ENCODE data around the gene TJP3. TPM values are rescaled to one million over a fixed set of nuclear protein-coding genes. Genes with fewer than 3 reads are reported as not detected.

TJP3 gene
- total RNA-seq, result 1 to 10 TPM in 1 of 4 donors, under 1 TPM in 2, not detected in 1; 0.60 to 1.2 (median 0.88) TPM

- no peak for TF ChIP-seq CTCF (IDR thresholded peaks at IDR 0.05)
- ATAC-seq (ENCODE audit: low FRiP score) (no peak), DNase-seq (ENCODE audit: low spot score) (no peak)
These were observed at the start of gene TJP3 for GRCh38 chr19:3708207-3708931. TJP3 (plus strand) TSS chr19:3708384; CDS start chr19:3728433, 20,049 bp downstream.

GRCh38 chr19:3658870-3659745 lies 49.1 kb upstream of the TJP3 start:
- no peak for ATAC-seq (ENCODE audit: low FRiP score)
- TF ChIP-seq CTCF (IDR thresholded peaks at IDR 0.05), result no peak
- DNase-seq (ENCODE audit: low spot score), result no peak

- no peak for TF ChIP-seq CTCF (IDR thresholded peaks at IDR 0.05)
- DNase-seq (ENCODE audit: low spot score) (no peak), ATAC-seq (ENCODE audit: low FRiP score) (no peak)
These were observed 48.5 kb upstream of the TJP3 start for GRCh38 chr19:3659746-3660112.

GRCh38 chr19:3660493-3661219 lies 47.5 kb upstream of the TJP3 start:
- no peak for ATAC-seq (ENCODE audit: low FRiP score)
- DNase-seq (ENCODE audit: low spot score), result no peak
- TF ChIP-seq CTCF (IDR thresholded peaks at IDR 0.05), result no peak

GRCh38 chr19:3661284-3662238 lies 46.6 kb upstream of the TJP3 start:
- DNase-seq (ENCODE audit: low spot score) (no peak), ATAC-seq (ENCODE audit: low FRiP score) (no peak)
- no peak for TF ChIP-seq CTCF (IDR thresholded peaks at IDR 0.05)

GRCh38 chr19:3663838-3664237 lies 44.3 kb upstream of the TJP3 start:
- no peak for TF ChIP-seq CTCF (IDR thresholded peaks at IDR 0.05)
- DNase-seq (ENCODE audit: low spot score), result no peak
- no peak for ATAC-seq (ENCODE audit: low FRiP score)

Measured in omental fat pad (tissue), 4 donors.